ENCODE data around the gene RPRD2.

DNA sequence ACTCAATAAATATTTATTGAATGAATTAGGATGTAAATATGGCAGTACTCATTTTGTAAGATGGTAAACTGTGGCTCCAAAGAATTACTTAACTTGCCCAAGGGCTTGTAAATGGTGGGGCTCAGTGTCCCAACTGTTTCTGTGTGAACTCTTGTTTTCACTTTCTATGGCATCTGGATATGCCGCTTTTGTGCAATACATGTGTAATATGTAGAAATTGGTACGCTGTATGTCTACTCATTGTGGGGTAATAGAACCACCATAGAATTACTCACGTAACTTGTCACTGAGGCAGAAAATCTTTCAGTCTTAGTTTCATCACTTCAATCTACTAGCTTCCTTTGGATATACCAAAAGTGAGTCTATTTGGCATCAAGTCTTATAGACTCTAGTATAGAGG is 41.6 kb upstream of the RPRD2 start:
- TF ChIP-seq, protein P1, sequence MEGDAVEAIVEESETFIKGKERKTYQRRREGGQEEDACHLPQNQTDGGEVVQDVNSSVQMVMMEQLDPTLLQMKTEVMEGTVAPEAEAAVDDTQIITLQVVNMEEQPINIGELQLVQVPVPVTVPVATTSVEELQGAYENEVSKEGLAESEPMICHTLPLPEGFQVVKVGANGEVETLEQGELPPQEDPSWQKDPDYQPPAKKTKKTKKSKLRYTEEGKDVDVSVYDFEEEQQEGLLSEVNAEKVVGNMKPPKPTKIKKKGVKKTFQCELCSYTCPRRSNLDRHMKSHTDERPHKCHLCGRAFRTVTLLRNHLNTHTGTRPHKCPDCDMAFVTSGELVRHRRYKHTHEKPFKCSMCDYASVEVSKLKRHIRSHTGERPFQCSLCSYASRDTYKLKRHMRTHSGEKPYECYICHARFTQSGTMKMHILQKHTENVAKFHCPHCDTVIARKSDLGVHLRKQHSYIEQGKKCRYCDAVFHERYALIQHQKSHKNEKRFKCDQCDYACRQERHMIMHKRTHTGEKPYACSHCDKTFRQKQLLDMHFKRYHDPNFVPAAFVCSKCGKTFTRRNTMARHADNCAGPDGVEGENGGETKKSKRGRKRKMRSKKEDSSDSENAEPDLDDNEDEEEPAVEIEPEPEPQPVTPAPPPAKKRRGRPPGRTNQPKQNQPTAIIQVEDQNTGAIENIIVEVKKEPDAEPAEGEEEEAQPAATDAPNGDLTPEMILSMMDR (IDR thresholded peaks at IDR 0.05), result no peak
- TF ChIP-seq POLR2A (IDR thresholded peaks at IDR 0.05), result no peak
- TF ChIP-seq EP300 (IDR thresholded peaks at IDR 0.05), result no peak

Measured in sigmoid colon (tissue), 4 donors.